SK-N-SH treated with all-trans-retinoic acid at 6 μM for 48 hours (cell line): ENCODE results near the gene NYAP1.

Experiments
- CREB5 ChIP-seq: fragments of 250-450 bp; sonication (Bioruptor Pico); IDR thresholded peaks from 2 replicates; pipeline ENCODE4 v1.5.1; 2020; ENCODE audit warnings: low read depth, mild to moderate bottlenecking, moderate library complexity
- CSDC2 ChIP-seq: fragments of 250-450 bp; sonication (Bioruptor Pico); IDR thresholded peaks from 2 replicates; pipeline ENCODE4 v1.5.0; 2020; ENCODE audit warnings: mild to moderate bottlenecking, moderate library complexity
- ESRRG ChIP-seq: fragments of 250-450 bp; sonication (Bioruptor Pico); IDR thresholded peaks from 2 replicates; pipeline ENCODE4 v1.6.1; 2021; ENCODE audit warnings: mild to moderate bottlenecking
- GLIS3 ChIP-seq: fragments of 250-450 bp; sonication (Bioruptor Pico); IDR thresholded peaks from 2 replicates; pipeline ENCODE4 v1.5.0; 2020; ENCODE audit warnings: mild to moderate bottlenecking, moderate library complexity
- ISL1 ChIP-seq: fragments of 250-450 bp; sonication (Bioruptor Pico); IDR thresholded peaks from 2 replicates; pipeline ENCODE4 v2.1.2; 2022; ENCODE audit warnings: mild to moderate bottlenecking, moderate library complexity
- OSR1 ChIP-seq: fragments of 250-450 bp; sonication (Bioruptor Pico); IDR thresholded peaks from 2 replicates; pipeline ENCODE4 v1.8.0; 2022; ENCODE audit warnings: moderate library complexity, mild to moderate bottlenecking, inconsistent platforms
- PATZ1 ChIP-seq: fragments of 250-450 bp; sonication (Bioruptor Pico); IDR thresholded peaks from 2 replicates; pipeline ENCODE4 v1.8.0; 2020; ENCODE audit warnings: mild to moderate bottlenecking, moderate library complexity, borderline replicate concordance
- PPARA ChIP-seq: fragments of 250-450 bp; sonication (Bioruptor Pico); IDR thresholded peaks from 2 replicates; pipeline ENCODE4 v1.5.0; 2020; ENCODE audit warnings: mild to moderate bottlenecking, borderline replicate concordance
- RARB ChIP-seq: fragments of 250-450 bp; sonication (Bioruptor Pico); IDR thresholded peaks from 2 replicates; pipeline ENCODE4 v1.8.0; 2021; ENCODE audit warnings: mild to moderate bottlenecking, moderate library complexity
- SNAI2 ChIP-seq: fragments of 250-450 bp; sonication (Bioruptor Pico); IDR thresholded peaks from 2 replicates; pipeline ENCODE4 v1.5.0; 2020; ENCODE audit warnings: mild to moderate bottlenecking, moderate library complexity
- TCF4 ChIP-seq: fragments of 250-450 bp; sonication (Bioruptor Pico); IDR thresholded peaks from 2 replicates; pipeline ENCODE4 v1.8.0; 2021; ENCODE audit warnings: mild to moderate bottlenecking, moderate library complexity, borderline replicate concordance
- ZC3H10 ChIP-seq: fragments of 250-450 bp; sonication (Bioruptor Pico); IDR thresholded peaks from 2 replicates; pipeline ENCODE4 v1.5.1; 2021; ENCODE audit warnings: mild to moderate bottlenecking, moderate library complexity
- ZFP3 ChIP-seq: fragments of 250-450 bp; sonication (Bioruptor Pico); IDR thresholded peaks from 2 replicates; pipeline ENCODE4 v1.5.0; 2020; ENCODE audit warnings: mild to moderate bottlenecking, moderate library complexity
- ZNF8 ChIP-seq: fragments of 450-650 bp; formaldehyde crosslinking; IDR thresholded peaks from 2 replicates; pipeline ENCODE4 v1.5.0; 2020; ENCODE audit warnings: mild to moderate bottlenecking, moderate library complexity

GRCh38 chr7:100478958-100479660 is 4.6 kb upstream of the NYAP1 start, which contains the start of gene TSC22D4:
- TF ChIP-seq CSDC2: no peak
- TF ChIP-seq RARB (CRISPR knock-in tag): no peak
- TF ChIP-seq ISL1 (CRISPR knock-in tag): no peak
- peak; percentile 90; the same call in 1 of the 2 replicates for TF ChIP-seq PATZ1 (CRISPR knock-in tag)
- no peak for TF ChIP-seq CREB5
- no peak for TF ChIP-seq GLIS3 (CRISPR knock-in tag)
- TF ChIP-seq SNAI2 (CRISPR knock-in tag): no peak
- TF ChIP-seq OSR1 (CRISPR knock-in tag): no peak
- no peak for TF ChIP-seq ESRRG
- TF ChIP-seq ZFP3 (CRISPR knock-in tag): no peak
- TF ChIP-seq TCF4: no peak
- TF ChIP-seq ZC3H10 (CRISPR knock-in tag): no peak
- TF ChIP-seq PPARA: no peak
- TF ChIP-seq ZNF8 (CRISPR knock-in tag): no peak
